Keratinocyte (primary cell): ENCODE data around the gene UBA3.

ENCODE experiments used
- CTCF ChIP-seq, 3 experiments: IDR thresholded peaks in 1 of 3; conservative IDR thresholded peaks in 1 of 3; optimal IDR thresholded peaks in 1 of 3; 2 replicates in 2 of 3; 3 replicates in 1 of 3; pipeline versions ENCODE3 to v1.5.1; 2011; ENCODE audit warnings: low read length in 3 of 3, mild to moderate bottlenecking in 3 of 3, moderate library complexity in 2 of 3, control low read depth in 1 of 3, inconsistent platforms in 1 of 3; ENCODE audit not compliant: insufficient read depth in 2 of 3; ENCODE audit errors: extremely low read depth in 1 of 3
- EZH2 ChIP-seq: IDR thresholded peaks from one replicate; pipeline ENCODE4 v1.6.1; 2012; ENCODE audit warnings: inconsistent platforms, mild to moderate bottlenecking, low read length, moderate library complexity

GRCh38 chr3:69011096-69011730, 69.0 kb downstream of the UBA3 start:
- no peak for TF ChIP-seq CTCF (optimal IDR thresholded peaks at IDR 0.05 in 1 of 3, IDR thresholded peaks at IDR 0.05 in 1 of 3, conservative IDR thresholded peaks at IDR 0.05 in 1 of 3; ENCODE audit: extremely low read depth in 1 of 3, insufficient read depth in 2 of 3, low read length in 3 of 3)
- TF ChIP-seq EZH2 = no peak
